Activated CD4-positive, alpha-beta T cell treated with anti-CD3 and anti-CD28 coated beads for 36 hours (primary cell): ENCODE results near the gene PDF. TPM values are rescaled to one million over a fixed set of nuclear protein-coding genes. Genes with fewer than 3 reads are reported as not detected.

Experiments
- ATAC-seq: fragments of 200-7000 bp; cut with Tn5 transposase; one replicate; pipeline ENCODE4 v1.10.0; 2021; ENCODE audit warnings: mild to moderate bottlenecking, moderate library complexity
- CTCF ChIA-PET: fragments of 350-600 bp; sonication (Branson Sonifier 250); formaldehyde crosslinking; loops from one replicate; lab custom pipeline; 2021; ENCODE audit warnings: antibody characterized with exemption; lab: Charles Lee
- POLR2A ChIA-PET: fragments of 350-600 bp; sonication (Branson Sonifier 250); formaldehyde crosslinking; loops from one replicate; lab custom pipeline; 2021; ENCODE audit warnings: antibody characterized with exemption, inconsistent platforms; lab: Charles Lee
- DNase-seq: peaks from one replicate; pipeline ENCODE4 v3.0.0-alpha.2; 2020
- H3K27ac Mint-ChIP-seq: one replicate; pipeline ENCODE4 v1.8.0; 2021; ENCODE audit warnings: mixed read lengths
- H3K27me3 Mint-ChIP-seq: one replicate; pipeline ENCODE4 v1.8.0; 2021; ENCODE audit warnings: mixed read lengths
- H3K36me3 Mint-ChIP-seq: one replicate; pipeline ENCODE4 v1.8.0; 2021; ENCODE audit warnings: low read depth, mixed read lengths
- H3K4me1 Mint-ChIP-seq: one replicate; pipeline ENCODE4 v1.8.0; 2021; ENCODE audit warnings: mixed read lengths
- H3K4me3 Mint-ChIP-seq: one replicate; pipeline ENCODE4 v1.8.0; 2021; ENCODE audit warnings: mild to moderate bottlenecking, moderate library complexity, mixed read lengths
- H3K9me3 Mint-ChIP-seq: one replicate; pipeline ENCODE4 v1.8.0; 2021; ENCODE audit warnings: low read depth, mixed read lengths
- intact Hi-C, 2 experiments: fragments of 100-400 bp; cut with DNase I in 1 of 2; cut with micrococcal nuclease in 1 of 2; formaldehyde crosslinking; loops; one replicate each; pipeline versions ENCODE4 v1.14.2 to v1.15.1; 2022 to 2024; cut with DNase I, micrococcal nuclease
- total RNA-seq, 2 experiments: library from RNA; stranded (reverse); gene quantifications; one replicate each; pipeline ENCODE4 v1.2.3, GENCODE V29; 2021

The PDF gene
- total RNA-seq, 2 experiments from 2014 or later, result 10.1 to 19.9 TPM

DNA sequence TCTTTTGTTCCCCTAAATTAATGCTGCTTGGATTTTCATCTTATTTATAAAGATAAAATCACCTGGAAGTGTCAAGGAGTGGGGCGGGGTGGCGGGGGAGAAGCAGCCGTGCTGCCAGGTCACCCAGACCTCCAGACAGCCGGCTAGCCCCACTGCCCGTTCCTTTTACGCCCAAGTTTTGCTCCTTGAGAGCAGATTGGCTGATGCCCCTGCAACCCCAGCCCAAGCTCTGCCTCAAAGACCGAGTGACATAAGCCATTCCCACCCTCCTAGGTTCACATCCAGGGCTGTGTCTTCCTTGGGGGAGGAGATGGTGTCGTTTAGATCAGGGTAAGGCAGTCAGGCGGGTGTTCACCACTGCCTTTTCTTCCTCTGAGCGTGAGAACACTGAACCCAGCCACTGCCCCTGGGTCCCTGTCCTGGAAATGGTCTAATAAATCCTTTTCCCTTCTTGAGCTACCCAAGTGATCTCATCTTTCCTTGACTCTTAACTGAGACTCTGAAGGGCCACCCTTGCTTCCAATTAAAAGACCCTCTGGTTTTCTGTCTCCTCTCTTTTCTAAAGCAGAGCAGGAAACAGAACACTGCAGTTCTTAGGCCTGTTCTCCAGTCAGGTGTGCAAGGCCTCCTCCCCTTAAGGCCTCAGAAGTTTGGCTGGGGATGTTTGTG lies 5.7 kb downstream of the PDF start:
- H3K4me3 Mint-ChIP-seq, result no peak overlapping the region
- ChIA-PET POLR2A (interaction anchor here (0.7 kb wide), 1 partner anchor 992 kb away, joined by 3 read pairs; no protein-coding TSS in a partner anchor), CTCF (interaction anchor here (0.7 kb wide), 1 partner anchor 13 kb away, joined by 5 read pairs; no protein-coding TSS in a partner anchor)

GRCh38 chr16:69324013-69324531 lies 6.3 kb downstream of the PDF start:
- ChIA-PET CTCF (interaction anchor here (0.7 kb wide), 1 partner anchor 12 kb away, joined by 5 read pairs; no protein-coding TSS in a partner anchor), POLR2A (interaction anchor here (0.7 kb wide), 1 partner anchor 992 kb away, joined by 3 read pairs; no protein-coding TSS in a partner anchor)
- Mint-ChIP-seq H3K4me1 (peaks cover 35% of the 10 kb centered on the region), H3K9me3 (no peaks in the 10 kb centered on the region), H3K27me3 (no peaks in the 10 kb centered on the region), H3K4me3 (no peak overlapping the region), H3K36me3 (peaks cover 63% of the 10 kb centered on the region), H3K27ac (no peak overlapping the region)
- DNase-seq, result no peak
- ATAC-seq, result no peak
- intact Hi-C loops, result no loop called here

More for the DNA sequence above, 5.7 kb downstream of the PDF start:
- Mint-ChIP-seq H3K27ac (no peak overlapping the region), H3K9me3 (no peaks in the 10 kb centered on the region), H3K36me3 (peaks cover 65% of the 10 kb centered on the region), H3K27me3 (no peaks in the 10 kb centered on the region), H3K4me1 (peaks cover 40% of the 10 kb centered on the region)
- ATAC-seq (no peak), DNase-seq (no peak)
- intact Hi-C loops, result no loop called here

DNA sequence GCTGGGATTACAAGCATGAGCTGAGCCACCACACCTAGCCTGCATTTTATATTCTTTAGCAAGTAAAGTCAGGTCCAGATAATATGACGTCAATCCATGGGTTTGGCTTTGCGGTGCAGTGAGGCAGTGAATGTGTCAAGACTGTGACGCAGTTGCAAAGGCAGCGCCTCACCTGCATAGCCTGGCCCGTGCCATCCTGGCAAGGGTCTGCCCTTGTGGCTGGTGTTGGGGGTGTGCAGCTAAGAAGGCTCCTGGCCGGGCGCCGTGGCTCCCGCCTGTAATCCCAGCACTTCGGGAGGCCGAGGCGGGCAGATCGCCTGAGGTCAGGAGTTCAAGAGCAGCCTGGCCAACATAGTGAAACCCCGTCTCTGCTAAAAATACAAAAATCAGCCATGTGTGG lies 7.0 kb downstream of the PDF start:
- ChIA-PET CTCF (no interaction called here), POLR2A (no interaction called here)
- Mint-ChIP-seq H3K4me3 (no peak overlapping the region), H3K27me3 (no peaks in the 10 kb centered on the region), H3K36me3 (peaks cover 58% of the 10 kb centered on the region), H3K9me3 (no peaks in the 10 kb centered on the region), H3K27ac (no peak overlapping the region), H3K4me1 (peaks cover 29% of the 10 kb centered on the region)
- ATAC-seq (no peak), DNase-seq (no peak)
- intact Hi-C loops, result no loop called here

- Mint-ChIP-seq H3K4me3 (no peak overlapping the region), H3K36me3 (peaks cover 56% of the 10 kb centered on the region), H3K9me3 (no peaks in the 10 kb centered on the region), H3K4me1 (peaks cover 23% of the 10 kb centered on the region), H3K27me3 (no peaks in the 10 kb centered on the region), H3K27ac (no peak overlapping the region)
- DNase-seq (no peak), ATAC-seq (no peak)
- ChIA-PET CTCF (interaction anchor here (0.6 kb wide), 1 partner anchor 795 kb away, joined by 3 read pairs; no protein-coding TSS in a partner anchor), POLR2A (no interaction called here)
- intact Hi-C loops, result no loop called here
Observed at GRCh38 chr16:69322343-69322742, 8.0 kb downstream of the PDF start.

- Mint-ChIP-seq H3K27me3 (no peaks in the 10 kb centered on the region), H3K9me3 (no peaks in the 10 kb centered on the region), H3K27ac (no peak overlapping the region), H3K4me3 (no peak overlapping the region), H3K4me1 (peaks cover 10% of the 10 kb centered on the region), H3K36me3 (peaks cover 56% of the 10 kb centered on the region)
- ChIA-PET POLR2A (no interaction called here), CTCF (no interaction called here)
- no peak for ATAC-seq
- intact Hi-C loops, result no loop called here
- DNase-seq, result no peak
Observed at GRCh38 chr16:69321080-69321479, 9.3 kb downstream of the PDF start.

DNA sequence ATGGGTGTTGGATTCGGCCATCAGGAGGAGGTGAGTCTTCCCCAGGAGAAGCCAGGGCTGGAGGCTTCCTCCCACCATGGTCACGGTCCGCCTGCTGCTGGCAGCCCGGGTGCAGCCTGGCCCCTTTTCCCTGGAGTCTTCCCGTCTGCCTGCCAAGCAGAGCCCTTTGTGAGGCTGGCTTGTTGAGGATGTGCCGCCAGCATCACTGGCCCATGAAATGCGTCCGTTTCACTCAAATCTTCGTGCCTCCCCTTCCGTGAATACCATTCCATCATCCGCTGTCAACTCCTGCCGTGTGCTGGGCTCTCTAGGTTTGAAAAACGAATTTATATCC lies 9.7 kb downstream of the PDF start:
- DNase-seq, result no peak
- CTCF ChIA-PET, result no interaction called here
- POLR2A ChIA-PET, result no interaction called here
- Mint-ChIP-seq H3K4me1 (peaks cover 7% of the 10 kb centered on the region), H3K27ac (no peak overlapping the region), H3K36me3 (peaks cover 55% of the 10 kb centered on the region), H3K9me3 (no peaks in the 10 kb centered on the region), H3K27me3 (no peaks in the 10 kb centered on the region), H3K4me3 (no peak overlapping the region)
- ATAC-seq, result no peak
- intact Hi-C loops, result no loop called here

DNA sequence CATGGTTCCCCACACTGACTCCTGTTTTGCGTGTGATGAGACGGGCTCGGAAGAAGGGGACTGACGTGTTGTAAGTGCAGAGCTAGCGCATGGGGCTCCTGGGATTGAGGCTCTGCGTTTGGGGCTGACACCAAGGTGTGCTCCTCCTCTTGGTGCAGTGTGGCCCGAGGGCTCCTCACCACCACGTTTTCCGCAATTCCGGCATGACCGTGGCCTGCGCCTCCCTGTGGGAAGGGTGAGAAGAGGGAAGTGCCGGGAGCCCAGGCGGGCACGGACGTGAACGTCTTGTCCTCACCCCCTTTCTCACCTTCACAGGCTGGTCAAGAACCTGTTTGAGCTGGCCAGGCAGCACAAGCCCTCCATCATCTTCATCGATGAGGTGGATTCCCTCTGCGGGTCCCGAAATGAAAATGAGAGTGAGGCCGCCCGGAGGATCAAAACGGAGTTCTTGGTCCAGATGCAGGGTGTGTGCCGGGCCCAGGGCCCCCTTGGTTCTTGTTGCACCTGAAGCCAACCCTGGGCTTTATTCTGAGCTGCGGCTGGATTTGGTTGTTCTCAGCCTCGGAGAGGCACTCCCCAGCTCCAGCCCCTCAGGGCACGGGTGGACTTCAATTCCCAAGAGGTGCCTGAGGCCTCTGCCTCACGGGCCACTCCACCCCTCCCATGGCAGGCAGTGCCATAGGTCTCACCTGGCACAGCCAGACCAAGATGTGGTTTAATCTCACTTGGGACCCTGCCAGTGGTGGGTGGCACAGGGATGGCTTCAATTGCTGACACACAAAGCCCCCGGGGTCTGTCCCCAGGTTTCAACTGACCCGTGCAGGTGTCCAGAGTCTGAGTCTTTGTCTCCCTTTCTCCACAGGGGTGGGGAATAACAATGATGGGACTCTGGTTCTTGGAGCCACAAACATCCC lies 10.3 kb downstream of the PDF start:
- Mint-ChIP-seq H3K9me3 (no peaks in the 10 kb centered on the region), H3K27me3 (no peaks in the 10 kb centered on the region), H3K4me3 (no peak overlapping the region), H3K4me1 (peaks cover 4% of the 10 kb centered on the region), H3K27ac (no peak overlapping the region), H3K36me3 (peaks cover 55% of the 10 kb centered on the region)
- intact Hi-C loops, result no loop called here
- ATAC-seq (no peak), DNase-seq (no peak)
- POLR2A ChIA-PET, result no interaction called here
- CTCF ChIA-PET, result no interaction called here

DNA sequence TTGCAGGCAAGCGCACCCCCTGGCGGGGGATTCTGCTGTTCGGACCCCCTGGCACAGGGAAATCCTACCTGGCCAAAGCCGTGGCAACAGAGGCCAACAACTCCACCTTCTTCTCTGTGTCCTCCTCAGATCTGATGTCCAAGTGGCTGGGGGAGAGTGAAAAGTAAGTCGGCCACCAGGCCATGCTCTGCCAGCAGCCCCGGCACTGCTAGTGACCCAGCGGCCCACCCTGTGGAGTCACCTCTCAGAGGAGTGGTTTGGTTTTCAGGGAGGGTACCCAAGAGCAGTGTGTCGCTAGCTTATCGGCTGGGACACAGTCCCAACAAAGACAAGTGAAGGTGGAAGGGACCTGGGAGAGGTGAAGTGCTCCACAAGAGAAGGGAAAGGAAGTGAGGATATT lies 11.0 kb downstream of the PDF start:
- no peaks in the 10 kb centered on the region for H3K27me3 Mint-ChIP-seq
- intact Hi-C loops, result no loop called here
- DNase-seq (no peak), ATAC-seq (no peak)
- CTCF ChIA-PET, result no interaction called here
- peaks cover 58% of the 10 kb centered on the region for H3K36me3 Mint-ChIP-seq
- no peak overlapping the region for H3K4me3 Mint-ChIP-seq
- POLR2A ChIA-PET, result no interaction called here
- no peaks in the 10 kb centered on the region for H3K9me3 Mint-ChIP-seq
- H3K27ac Mint-ChIP-seq, result no peak overlapping the region
- H3K4me1 Mint-ChIP-seq, result peaks cover 3% of the 10 kb centered on the region

DNA sequence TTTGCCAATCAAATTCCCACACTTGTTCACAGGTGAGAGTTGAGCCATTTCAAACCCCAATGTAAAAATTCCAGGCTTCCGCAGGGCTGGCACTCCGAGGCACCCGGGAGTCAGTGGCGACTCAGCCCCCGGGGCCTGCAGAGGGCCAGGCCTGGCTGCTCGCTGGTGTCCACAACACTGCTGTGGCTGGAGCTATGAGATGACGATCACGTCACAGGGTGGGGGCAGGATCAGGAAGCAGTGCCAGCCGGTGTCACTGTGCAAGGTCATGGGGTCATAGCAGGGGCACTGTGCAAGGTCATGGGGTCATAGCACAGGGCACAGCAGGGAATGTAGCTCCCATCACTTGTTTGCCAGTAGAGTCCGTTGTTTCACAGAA lies 11.5 kb downstream of the PDF start:
- Mint-ChIP-seq H3K4me1 (peaks cover 3% of the 10 kb centered on the region), H3K9me3 (no peaks in the 10 kb centered on the region), H3K27me3 (no peaks in the 10 kb centered on the region), H3K27ac (no peak overlapping the region), H3K4me3 (no peak overlapping the region), H3K36me3 (peaks cover 56% of the 10 kb centered on the region)
- no peak for DNase-seq
- ATAC-seq, result no peak
- ChIA-PET CTCF (no interaction called here), POLR2A (interaction anchor here (1.1 kb wide), 1 partner anchor 9 kb away, joined by 3 read pairs; no protein-coding TSS in a partner anchor)
- intact Hi-C loops, result no loop called here

DNA sequence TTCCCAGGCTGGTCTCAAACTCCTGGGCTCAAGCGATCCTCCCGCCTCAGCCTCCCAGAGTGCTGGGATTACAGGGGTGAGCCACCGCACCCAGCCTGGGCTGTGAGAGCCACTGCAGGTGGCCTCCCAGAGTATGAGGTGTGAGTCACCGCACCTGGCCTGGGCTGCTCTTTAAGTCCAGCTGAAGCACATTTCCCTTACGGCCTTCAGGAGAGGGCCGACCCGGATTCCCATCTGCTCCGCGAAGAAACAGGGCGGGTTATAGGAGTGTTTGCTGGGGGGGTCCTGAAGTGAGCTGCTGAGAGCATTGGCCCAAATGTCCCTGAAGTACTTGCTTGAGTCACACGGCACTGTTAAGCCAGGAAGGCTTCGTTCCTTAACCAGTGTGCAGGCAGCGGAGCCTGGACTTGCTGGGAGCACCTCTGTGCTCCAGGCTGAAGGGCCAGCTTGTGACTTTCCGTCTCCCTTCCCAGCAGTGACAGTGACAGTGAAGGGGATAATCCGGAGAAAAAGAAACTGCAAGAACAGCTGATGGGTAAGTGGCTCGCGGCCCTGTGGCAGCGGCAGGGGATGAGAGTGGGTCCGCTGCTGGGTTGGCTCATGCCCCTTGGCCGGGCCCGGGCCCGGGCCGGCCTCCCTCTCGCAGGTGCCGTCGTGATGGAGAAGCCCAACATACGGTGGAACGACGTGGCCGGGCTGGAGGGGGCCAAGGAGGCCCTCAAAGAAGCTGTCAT lies 12.0 kb downstream of the PDF start:
- Mint-ChIP-seq H3K36me3 (peaks cover 59% of the 10 kb centered on the region), H3K27me3 (no peaks in the 10 kb centered on the region), H3K4me1 (peaks cover 8% of the 10 kb centered on the region), H3K27ac (no peak overlapping the region), H3K9me3 (no peaks in the 10 kb centered on the region), H3K4me3 (no peak overlapping the region)
- ChIA-PET POLR2A (interaction anchor here (0.7 to 1.1 kb wide), 2 partner anchors 10 to 13 kb away, joined by 3 read pairs; no protein-coding TSS in a partner anchor), CTCF (interaction anchor here (0.7 kb wide), 1 partner anchor 178 kb away, joined by 3 read pairs; no protein-coding TSS in a partner anchor)
- ATAC-seq (no peak), DNase-seq (no peak)
- intact Hi-C loops, result no loop called here

- CTCF ChIA-PET, result interaction anchor here (1.2 kb wide), 1 partner anchor 20 kb away, joined by 3 read pairs; no protein-coding TSS in a partner anchor
- POLR2A ChIA-PET, result no interaction called here
- peak overlapping the region; percentile 31 for H3K27ac Mint-ChIP-seq
- no peaks in the 10 kb centered on the region for H3K27me3 Mint-ChIP-seq
- no peak for ATAC-seq
- peaks cover 18% of the 10 kb centered on the region for H3K4me1 Mint-ChIP-seq
- no peak overlapping the region for H3K4me3 Mint-ChIP-seq
- H3K9me3 Mint-ChIP-seq, result no peaks in the 10 kb centered on the region
- peaks cover 57% of the 10 kb centered on the region for H3K36me3 Mint-ChIP-seq
- intact Hi-C loops, result no loop called here
- no peak for DNase-seq
Observed at GRCh38 chr16:69316595-69317034, 13.8 kb downstream of the PDF start.
